Neural progenitor cell (in vitro differentiated cells): ENCODE data around the gene PLXNA4.

Source experiments
- CTCF ChIP-seq: fragments of 200-600 bp; sonication (generic); IDR thresholded peaks from 2 replicates; pipeline ENCODE4 v1.5.1; 2017; ENCODE audit warnings: antibody characterized with exemption, mild to moderate bottlenecking
- EZH2phosphoT487 ChIP-seq: fragments of 200-600 bp; sonication (generic); IDR thresholded peaks from 2 replicates; pipeline ENCODE4 v1.6.1; 2017; ENCODE audit warnings: antibody characterized with exemption

- no peak for TF ChIP-seq CTCF
- TF ChIP-seq EZH2phosphoT487 = no peak
Observed at GRCh38 chr7:132124575-132124974, 451.7 kb downstream of the PLXNA4 start.
